DMS 273 (cell line): ENCODE results near the gene SVBP.

Experiments
- DNase-seq: peaks from one replicate; lab custom pipeline; 2025; ENCODE audit not compliant: unreplicated experiment; lab: John Stamatoyannopoulos, UW

SVBP gene

DNA sequence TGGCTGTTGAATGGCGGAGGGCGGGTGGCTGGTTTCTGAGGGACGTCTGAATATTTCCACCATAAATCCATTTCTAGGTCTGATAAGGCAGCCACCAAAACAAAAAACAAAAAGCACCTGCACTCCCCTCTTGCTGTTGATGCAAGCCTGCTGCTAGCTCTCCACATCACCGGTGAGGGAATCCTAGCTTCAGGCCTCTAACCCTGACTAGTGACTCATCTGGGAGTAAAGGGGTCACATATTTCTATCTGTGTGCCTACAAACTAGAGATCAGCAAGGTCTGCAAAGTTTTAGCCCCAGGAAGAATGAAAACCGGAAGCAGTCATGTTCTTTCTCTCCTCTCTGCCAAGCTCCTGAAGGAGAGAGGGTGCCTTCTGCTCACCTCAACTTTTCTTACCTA, 10.6 kb downstream of the SVBP start:
- no peak for DNase-seq

DNA sequence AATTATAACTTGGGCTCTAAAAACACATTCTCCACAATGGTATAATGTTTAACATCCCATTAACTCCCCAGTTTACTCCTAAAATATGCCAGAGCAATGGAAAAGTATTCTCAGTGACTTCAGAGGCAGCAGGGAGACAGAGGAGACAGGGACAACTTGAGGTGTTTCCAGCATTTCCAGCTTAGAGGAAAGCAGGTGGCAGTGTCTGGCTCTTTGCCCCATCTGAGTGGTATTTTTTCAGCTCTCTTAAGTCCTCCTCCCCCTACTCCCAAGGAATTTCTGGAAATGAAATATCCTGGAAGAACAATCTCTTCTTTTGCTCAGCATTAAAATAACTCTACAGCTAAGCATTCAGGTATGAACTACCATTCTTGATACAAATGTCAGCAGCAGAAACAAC, 11.0 kb downstream of the SVBP start:
- DNase-seq: peak; percentile 25

DNA sequence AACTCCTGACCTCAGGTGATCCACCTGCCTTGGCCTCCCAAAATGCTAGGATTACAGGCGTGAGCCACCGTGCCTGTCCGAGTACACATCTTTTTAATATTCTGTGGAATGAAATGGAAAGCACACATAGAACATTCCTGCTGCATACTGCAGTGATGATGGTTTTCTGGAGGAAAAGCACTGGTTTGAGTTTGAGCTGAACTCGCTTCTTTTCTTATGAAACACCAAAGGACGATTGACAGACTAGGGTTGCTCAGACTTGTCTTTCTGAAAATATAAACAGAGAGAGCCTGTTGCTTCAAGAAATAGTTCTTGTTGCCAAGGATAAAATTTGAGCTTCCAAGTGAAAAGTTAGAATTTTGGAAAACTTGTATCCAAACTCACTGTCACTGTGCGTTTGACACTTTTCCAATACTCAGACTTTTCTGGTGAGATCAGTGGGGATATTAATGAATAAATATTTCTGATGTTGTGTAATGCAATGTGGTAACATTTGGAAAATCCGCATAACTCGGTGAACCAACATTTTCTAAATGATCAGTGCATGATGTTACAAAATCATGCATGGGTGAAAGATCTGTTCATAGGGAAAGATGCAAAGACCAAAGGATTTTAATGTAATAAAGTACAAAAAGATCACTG, 15.2 kb downstream of the SVBP start:
- DNase-seq: no peak

DNA sequence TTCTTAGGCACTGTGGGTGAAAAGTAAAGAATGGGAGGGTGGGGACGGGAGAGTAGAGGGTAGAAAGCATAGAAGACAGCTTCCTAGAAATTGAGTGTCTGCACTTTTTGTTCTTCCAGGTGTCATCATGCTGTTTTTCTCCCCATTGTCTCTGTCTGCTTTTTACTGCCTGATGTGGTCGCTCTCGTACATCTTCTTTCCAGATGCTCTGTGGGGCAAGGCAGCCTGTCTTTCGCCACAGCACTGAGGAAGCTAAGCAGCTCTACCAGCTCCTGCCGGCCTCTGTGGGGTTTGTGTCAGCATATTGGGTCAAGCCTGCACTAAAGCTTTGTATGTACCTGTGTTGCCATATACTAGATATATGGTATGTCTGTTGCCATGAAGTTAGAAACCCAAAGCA, 19.2 kb downstream of the SVBP start:
- no peak for DNase-seq

DNA sequence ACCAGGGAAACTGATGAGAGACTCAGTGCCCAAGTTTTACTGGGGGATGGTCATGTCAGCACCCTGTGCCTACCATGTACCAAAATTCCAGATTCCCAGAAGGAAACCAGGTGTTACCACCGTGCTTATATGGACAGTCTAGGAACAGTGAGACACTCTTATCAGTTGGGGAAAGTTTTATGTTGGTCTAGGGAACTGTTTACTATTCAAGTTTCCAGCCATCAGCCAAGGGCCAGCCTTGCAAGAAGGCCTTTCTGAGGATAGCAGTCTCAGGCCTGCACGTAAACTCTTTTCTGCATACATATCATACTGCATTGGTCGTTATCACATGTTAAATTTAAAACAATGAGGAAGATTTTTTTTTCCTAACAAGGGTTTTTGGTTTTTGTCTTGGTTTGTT, 19.8 kb downstream of the SVBP start:
- no peak for DNase-seq

DNA sequence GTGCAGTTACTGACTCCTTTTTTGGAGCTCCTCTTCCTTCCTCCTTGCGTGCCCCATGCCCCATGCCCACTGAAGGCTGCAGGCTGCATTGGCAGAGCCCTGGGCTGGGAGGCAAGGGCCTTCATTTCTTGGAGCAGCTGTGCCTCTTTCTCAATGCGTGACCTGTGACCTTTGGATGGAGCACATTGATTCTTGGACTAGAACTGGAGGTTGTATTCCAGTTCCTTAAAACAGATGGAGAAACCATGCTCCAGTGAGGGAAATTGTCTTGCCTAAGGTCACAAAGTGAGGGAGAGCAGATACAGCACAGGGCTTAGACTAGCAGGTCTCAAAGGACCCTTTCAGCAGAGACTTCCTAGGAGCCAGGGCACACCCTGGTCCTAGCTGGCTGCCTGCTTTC, 23.4 kb downstream of the SVBP start:
- DNase-seq: no peak

DNA sequence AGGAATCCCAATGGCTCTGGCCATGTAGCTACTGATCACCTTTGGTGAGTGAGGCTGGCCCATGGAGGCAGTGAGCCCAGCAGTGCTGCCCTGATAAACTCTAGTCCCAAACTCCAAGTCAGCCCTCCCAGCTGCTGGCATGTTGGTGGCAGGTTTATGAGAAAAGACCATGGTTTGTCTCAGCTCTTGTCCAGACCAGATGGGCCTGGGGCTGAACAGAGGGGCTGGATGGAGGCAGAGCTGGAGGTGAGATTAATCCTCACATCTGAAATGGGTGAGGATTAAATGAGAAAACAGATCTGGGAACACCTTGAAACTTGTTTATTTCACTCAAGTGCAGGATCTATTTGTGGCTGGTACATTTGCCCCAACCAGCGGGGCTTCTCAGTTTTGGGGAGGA, 29.2 kb downstream of the SVBP start:
- no peak for DNase-seq

DNA sequence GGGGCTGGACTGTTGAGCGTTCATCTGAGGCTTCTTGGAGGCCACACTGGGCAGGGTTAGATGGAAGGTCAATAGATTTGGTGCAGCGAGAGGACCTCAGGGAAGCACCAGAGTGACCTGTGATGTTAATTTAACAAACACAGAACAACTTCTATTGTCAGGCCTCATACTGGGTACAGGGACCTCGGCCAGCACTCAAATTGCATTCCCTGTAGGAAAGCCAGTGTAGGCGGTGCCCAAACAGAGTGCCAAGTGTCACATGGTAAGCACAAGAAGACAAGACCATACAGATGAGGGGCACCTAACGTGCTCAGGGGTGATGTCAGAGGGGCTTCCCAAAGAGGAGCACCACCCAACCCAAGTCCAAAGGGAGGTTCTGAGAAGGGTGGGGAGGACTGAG, 31.1 kb downstream of the SVBP start:
- no peak for DNase-seq

DNA sequence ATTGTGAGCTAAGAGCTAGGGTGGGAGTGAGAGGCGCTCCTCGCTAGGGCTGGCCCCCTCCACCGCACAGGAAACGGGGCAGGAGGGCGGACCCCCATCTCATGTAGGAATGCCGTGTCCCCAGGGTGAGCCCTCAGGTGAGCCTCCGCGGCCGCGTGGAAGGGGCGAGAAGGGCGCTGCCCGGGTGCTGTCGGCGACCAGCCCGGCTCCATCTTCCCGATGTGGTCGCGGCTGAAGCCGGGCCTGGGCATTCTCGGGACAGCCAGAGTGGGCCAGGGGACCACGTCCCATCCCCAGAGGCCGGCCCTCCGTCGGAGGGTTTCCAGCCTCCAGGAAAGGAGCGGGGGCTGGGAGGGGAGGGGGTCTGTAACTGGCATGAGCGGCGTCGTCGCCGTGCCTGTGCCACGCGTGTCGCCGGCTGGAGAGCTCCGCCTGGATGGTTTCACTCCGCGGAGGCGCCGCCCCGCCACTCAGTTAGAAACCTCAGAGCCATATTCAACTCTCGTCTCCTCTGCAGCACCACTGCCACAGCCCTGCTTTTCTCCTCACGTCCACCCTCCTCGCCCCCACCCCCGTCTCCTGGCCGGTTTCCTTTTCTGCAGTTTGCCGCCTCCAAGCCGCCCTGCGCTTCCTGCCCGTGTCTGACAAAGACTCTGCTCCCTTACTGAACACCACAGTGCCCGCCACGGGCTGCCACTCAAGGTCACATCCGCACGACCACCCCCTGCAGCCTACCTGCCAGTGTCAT, 32.1 kb downstream of the SVBP start, which contains the start of gene TMEM269:
TSS of gene TMEM269 (plus strand) at position 46 of the 748 bp plus-strand sequence. CDS start 4,903 bp downstream, outside the sequence.
- no peak for DNase-seq

DNA sequence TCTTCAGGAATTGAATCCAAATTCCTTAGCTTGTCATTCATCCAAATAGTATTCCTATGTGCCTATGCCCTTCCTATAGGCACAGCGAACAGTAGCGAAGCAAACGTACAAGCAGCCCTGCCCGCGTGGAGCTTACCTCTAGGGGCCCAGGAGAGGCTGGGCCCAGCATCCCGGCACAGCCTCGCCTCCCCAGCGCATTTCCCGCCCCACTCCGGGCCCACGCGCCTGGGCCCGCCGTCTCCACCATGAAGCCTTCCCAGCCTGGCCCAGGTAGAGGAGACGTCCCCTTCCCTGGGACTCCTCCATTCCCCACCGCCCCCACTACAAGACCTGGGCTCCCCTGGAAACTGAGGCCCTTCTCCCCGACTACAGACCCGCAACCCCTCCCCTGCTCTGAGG, 32.7 kb downstream of the SVBP start:
- no peak for DNase-seq

DNA sequence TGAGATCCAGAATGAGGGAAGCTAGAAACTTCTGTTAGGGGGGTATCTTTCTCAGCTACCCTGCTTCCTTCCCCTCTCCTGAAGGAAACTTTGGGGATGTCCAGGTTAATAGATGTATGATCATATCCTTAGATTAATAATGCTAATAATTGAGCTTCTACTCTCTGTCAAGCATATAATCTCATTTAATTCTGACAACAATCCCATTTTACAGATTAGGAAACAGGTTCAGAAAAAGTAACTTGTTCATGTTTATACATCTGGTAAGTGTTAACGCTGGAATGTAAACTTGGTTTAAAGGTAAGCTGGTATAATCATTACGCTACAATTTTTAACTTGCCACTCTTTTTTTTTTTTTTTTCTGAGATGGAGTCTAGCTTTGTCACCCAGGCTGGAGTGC, 34.1 kb downstream of the SVBP start:
- DNase-seq: no peak

DNA sequence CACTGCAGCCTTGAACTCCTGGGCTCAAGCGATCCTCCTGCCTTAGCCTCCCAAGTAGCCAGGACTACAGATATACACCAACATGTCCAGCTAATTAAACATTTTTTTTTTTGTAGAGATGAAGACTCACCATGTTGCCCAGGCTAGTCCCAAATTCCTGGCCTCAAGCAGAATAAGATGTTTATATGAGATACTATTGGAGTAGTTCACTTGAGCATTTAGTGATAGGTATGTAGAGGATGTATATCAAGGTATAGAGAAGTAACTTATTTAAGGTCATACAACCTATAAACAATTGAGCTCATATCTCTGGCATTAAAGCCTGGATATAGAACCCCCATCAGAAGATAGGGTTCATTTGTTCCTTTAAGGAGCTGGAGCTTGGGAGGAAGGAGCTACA, 37.0 kb downstream of the SVBP start:
- DNase-seq: no peak

DNA sequence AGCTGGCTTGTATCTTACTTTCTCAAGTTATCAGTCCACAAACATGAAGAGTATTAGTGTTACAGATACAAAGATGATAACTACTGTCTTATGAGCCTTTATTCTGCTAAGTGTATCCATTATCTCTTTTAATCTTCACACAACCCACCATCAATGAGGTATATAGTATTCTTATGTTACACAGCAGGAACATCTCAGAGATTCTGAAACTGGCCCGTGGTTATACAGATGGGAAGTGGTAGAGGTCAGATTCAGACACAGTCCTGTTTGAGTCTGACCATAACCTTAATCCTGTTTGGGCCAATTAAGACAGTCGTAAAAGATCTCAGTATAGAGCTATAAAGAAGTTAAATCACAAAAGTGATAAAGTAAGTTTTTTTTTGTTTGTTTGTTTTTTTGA, 37.5 kb downstream of the SVBP start:
- no peak for DNase-seq

DNA sequence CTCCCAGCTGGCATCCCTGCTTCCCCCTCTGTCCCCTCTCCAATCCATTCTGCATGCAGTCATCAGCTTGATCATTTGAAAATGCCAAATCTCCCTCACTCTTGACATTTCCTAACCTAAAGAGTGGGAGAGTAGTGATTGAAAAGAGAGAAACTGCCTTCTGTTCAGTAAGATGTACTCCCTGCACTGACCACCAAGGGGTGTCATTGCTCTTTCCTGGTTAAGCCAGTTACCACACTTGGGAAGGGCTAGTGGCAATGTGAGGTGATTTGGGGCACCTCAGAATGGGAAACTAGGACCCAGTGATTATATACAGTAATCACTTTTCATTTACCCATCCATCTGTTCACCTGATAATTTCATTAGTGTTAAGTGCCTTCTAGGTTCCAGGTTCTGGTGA, 39.3 kb downstream of the SVBP start:
- DNase-seq: peak; percentile 75

DNA sequence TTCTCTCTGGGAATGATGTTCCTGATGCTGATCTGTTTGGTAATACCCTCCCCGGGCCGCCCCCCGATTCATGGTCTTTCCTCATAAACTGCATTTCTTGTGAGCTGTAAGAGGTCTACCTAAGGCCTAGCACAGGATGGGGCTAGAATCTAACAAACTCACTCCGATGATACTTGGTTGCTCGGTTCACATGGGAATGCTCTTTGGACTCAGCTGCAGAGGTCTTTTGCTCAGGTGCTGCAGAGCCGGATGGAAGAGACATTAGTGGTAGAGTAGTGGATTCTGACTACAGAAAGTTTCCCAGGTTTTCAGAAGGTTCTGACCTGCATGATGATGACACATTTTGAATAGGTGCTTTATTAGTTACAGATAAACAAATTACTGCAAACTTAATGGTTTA, 40.7 kb downstream of the SVBP start:
- DNase-seq: no peak

DNA sequence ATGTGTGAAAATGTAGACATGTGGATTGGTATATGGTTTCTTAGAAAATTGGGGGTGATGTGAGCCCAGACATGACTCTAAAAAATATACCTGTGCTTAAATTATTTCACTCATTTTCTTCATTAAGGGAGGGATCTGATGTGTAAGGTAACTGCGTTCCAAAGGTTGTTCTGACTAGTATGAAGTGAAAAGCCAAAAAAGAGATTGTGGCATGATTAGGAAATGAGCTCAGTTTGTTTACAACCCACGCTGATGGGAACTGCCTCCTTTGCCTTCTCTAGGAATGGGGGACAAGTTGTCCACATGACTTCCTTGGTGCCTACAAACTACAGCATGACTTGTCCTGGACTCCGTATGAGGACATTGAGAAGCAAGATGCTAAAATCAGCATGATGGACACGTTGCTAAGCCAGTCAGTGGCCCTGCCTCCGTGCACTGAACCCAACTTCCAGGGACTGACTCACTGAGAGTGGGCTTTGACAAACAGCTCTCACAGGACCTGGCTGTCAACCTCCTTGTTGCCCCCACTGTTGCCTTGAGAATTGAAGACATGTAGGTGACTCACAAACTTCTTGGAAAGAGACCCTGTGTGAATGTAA, 42.2 kb downstream of the SVBP start:
- DNase-seq: no peak

DNA sequence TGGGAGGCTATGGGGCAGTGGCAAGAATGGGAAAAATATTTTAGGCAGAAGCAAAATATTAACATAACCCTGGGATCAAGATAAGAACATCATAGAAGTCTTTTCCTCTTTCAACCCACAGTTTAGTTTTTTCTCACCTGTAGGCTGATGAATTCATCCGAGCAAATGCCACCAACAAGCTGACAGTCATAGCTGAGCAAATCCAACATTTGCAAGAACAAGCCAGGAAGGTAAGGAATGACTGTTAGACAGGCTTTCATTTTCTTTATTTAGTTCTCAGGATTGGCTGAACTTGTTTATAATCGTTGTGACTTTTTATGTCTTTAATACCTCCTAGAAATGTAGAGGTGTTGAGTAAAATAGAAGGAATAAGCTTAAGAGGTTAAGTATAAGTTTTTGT, 43.8 kb downstream of the SVBP start:
- no peak for DNase-seq

DNA sequence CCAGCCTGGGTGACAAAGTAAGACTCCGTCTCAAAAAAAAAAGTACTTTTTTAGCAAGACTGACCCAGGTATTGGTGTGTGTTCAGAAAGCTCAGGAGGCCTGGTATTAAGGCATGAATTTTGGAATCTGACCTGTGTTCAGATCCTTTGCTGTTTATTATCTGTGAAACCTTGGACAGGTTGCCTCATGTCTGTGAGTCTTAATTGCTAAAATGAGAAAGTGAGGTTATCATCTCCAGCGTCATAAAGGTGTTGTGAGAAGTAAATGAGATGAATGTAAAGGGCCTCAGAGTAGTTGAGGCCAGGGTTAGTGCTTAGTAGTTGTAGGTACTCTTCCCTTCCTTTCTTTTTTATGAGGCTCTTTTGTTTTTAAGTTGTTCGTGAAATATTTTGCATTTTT, 47.4 kb downstream of the SVBP start:
- DNase-seq: no peak

DNA sequence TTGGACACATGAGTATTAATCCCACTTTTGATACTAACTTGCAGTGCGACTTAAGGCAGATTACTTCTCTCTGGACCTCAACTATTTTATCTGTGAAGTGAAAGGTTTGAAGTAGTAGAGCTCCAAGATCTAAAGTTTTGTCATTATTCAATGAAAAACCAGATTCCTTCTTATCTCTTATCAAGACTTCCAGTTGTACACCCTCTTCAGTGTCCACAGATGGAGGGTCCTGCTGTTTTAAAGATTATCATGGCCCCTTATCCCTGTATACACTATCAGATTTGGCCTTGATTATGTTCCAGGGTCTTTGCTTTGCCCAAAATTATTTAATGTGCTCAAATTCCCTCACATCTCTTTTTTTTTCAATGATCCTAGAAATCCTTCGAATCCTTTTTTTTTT, 49.0 kb downstream of the SVBP start:
- no peak for DNase-seq

DNA sequence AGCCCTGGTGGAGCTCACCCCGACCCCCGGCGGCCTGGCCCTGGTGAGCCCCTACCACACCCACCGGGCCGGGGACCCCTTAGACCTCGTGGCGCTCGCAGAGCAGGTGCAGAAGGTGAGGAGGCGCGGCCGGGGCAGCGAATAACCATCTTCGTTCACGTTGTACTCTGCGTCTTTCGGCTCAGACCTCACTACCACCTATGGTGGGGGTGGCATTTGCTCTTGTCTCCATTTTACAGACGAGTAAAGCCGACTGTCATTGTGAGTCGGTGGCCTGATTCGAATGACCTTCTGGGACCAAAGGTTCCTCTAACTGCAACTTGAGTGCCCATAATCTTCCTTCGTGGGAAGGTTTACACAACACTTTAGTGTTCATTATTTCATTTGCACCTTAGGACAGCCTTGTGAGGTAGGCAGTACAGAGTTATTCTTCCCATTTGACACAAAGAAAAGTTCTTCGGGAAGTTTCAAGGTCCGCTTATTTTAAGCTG, 49.6 kb downstream of the SVBP start:
- no peak for DNase-seq

DNA sequence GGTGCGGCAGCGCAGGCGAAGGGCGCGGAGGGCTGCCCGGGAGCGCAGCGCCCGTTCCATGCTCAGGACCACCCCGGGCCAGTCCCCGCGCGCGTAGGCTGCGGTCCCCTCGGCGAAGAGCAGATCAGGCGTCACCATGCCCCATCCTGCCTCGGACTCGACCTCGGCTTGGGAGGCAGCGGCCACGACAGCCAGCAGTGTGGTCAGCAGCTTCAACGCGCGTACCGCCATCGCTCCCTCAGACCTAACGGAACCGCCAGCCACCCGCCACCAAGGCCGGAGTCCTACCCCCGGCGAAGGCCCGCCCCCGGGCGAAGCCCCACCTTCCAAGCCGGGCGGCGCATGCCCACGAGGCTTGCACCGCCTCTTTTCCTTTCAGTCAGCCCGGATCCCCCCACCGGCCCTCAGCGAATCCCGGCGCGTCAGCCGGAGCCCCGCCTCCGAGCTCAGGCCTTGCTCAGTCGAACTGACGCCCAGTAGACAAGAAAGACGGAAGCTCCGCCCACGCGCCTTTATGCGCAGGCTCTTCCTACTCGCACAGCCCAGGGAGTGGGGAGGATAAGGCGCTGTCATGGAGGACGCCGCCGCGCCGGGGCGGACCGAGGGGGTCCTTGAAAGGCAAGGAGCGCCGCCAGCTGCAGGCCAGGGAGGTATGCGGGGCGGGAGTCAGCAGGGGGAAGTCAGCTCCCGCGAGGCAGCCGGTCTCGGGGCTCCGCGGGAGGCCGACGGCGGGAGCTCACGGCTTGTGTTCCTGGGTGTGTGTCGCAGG, 50.3 kb downstream of the SVBP start, which contains the start of the genes C1orf50 and P3H1:
TSS of gene C1orf50 (plus strand) at position 509 of the 769 bp plus-strand sequence. CDS start at position 572, 63 bp downstream.
TSS of gene P3H1 (minus strand) at position 288 of the 769 bp plus-strand sequence. CDS start at position 231, 57 bp downstream.
- peak; percentile 100 for DNase-seq
